Colonic mucosa (tissue), 4 donors: ENCODE measurements around the gene PVRIG. TPM values are rescaled to one million over a fixed set of nuclear protein-coding genes. Genes with fewer than 3 reads are reported as not detected.
A peak's percentile ranks its signal among the peaks of the same experiment; 100 is the strongest.
"Not testable (repeated sequence)": the region's sequence is repeated elsewhere in the genome, so short reads cannot be mapped to it uniquely, and the experiment has no call there.

Source experiments
- DNase-seq: peaks from one replicate; pipeline ENCODE4 v3.0.0-alpha.2; 2020
- H3K27ac ChIP-seq: fragments of 200-600 bp; one replicate; pipeline ENCODE4 v1.8.0; 2021
- H3K27me3 ChIP-seq: fragments of 200-600 bp; one replicate; pipeline ENCODE4 v1.8.0; 2021
- H3K36me3 ChIP-seq: fragments of 200-600 bp; one replicate; pipeline ENCODE4 v1.8.0; 2021
- H3K4me1 ChIP-seq: fragments of 200-600 bp; one replicate; pipeline ENCODE4 v1.8.0; 2021; ENCODE audit warnings: mild to moderate bottlenecking
- H3K4me3 ChIP-seq: fragments of 200-600 bp; one replicate; pipeline ENCODE4 v1.8.0; 2021
- H3K9ac ChIP-seq, 2 donors: one replicate each; pipeline ENCODE4 v1.7.0; 2013; ENCODE audit warnings: control low read depth in 2 of 2, low read depth in 2 of 2, low read length in 2 of 2
- H3K9me3 ChIP-seq: fragments of 200-600 bp; one replicate; pipeline ENCODE4 v1.8.0; 2021
- CTCF ChIP-seq: fragments of 200-600 bp; IDR thresholded peaks from one replicate; pipeline ENCODE4 v1.8.0; 2022; ENCODE audit warnings: antibody characterized with exemption, mild to moderate bottlenecking
- intact Hi-C: fragments of 100-400 bp; cut with DNase I; formaldehyde crosslinking; loops from one replicate; pipeline ENCODE4 v1.14.1; 2022
- total RNA-seq, 2 donors: library from RNA; stranded (reverse); fragmentation: NEBNext Ultra II Directional in 1 of 2; extraction: Animal tissue kit (Norgen Biotek cat#: 25700) in 1 of 2; gene quantifications; one replicate each; pipeline ENCODE4 v1.2.1, GENCODE V29; 2021
- donor health status: healthy.
- donor health status: DM: no; HTN: no; CAD: no.
- donor health status: DM: no; HTN: no; CAD: no.

The PVRIG gene
- 1 to 10 TPM in 1 of 2 donors, under 1 TPM in 1; 0.53 to 1.4 TPM for total RNA-seq

GRCh38 chr7:100219801-100220585 is at the start of gene PVRIG:
Gene PVRIG, plus strand, starts transcription at chr7:100219949. Its CDS starts 22 bp downstream, at chr7:100219971.
- H3K27me3 ChIP-seq, H3K4me1 ChIP-seq, H3K36me3 ChIP-seq, DNase-seq, H3K9me3 ChIP-seq: not testable (repeated sequence)
- Histone ChIP-seq H3K27ac (peak within 1 kb of the TSS; percentile 61), H3K9ac (peak within 1 kb of the TSS in 1 of 2 donors; percentile 50), H3K4me3 (peak within 1 kb of the TSS; percentile 14)
- intact Hi-C loops: loop anchor here (2.0 kb wide), 1 partner anchor 87 kb away; no protein-coding TSS in a partner anchor

- H3K27ac ChIP-seq: no peak overlapping the region
- peak overlapping the region in 1 of 2 donors; percentile 19 for H3K9ac ChIP-seq
- H3K27me3 ChIP-seq: peaks cover 11% of the 10 kb centered on the region
- H3K4me1 ChIP-seq: no peaks in the 10 kb centered on the region
- intact Hi-C loops: no loop called here
- no peak overlapping the region for H3K4me3 ChIP-seq
- TF ChIP-seq CTCF: no peak
- no peaks in the 10 kb centered on the region for H3K9me3 ChIP-seq
- no peak for DNase-seq
- no peaks in the 10 kb centered on the region for H3K36me3 ChIP-seq
Measured at GRCh38 chr7:100170101-100170897, 49.5 kb upstream of the PVRIG start.

GRCh38 chr7:100171087-100171681 is 48.6 kb upstream of the PVRIG start:
- Histone ChIP-seq H3K9me3 (no peaks in the 10 kb centered on the region), H3K27me3 (peaks cover 11% of the 10 kb centered on the region), H3K4me3 (peak overlapping the region; percentile 44), H3K27ac (no peak overlapping the region), H3K4me1 (no peaks in the 10 kb centered on the region), H3K36me3 (no peaks in the 10 kb centered on the region), H3K9ac (peak overlapping the region in 1 of 2 donors; percentile 63)
- intact Hi-C loops: no loop called here
- DNase-seq: no peak
- no peak for TF ChIP-seq CTCF

- Histone ChIP-seq H3K4me3 (peak overlapping the region; percentile 44), H3K9me3 (no peaks in the 10 kb centered on the region), H3K36me3 (no peaks in the 10 kb centered on the region), H3K9ac (no peak overlapping the region), H3K27ac (no peak overlapping the region), H3K27me3 (peaks cover 11% of the 10 kb centered on the region), H3K4me1 (no peaks in the 10 kb centered on the region)
- intact Hi-C loops: no loop called here
- no peak for TF ChIP-seq CTCF
- no peak for DNase-seq
Measured at GRCh38 chr7:100171840-100172239, 47.9 kb upstream of the PVRIG start.

- intact Hi-C loops: no loop called here
- Histone ChIP-seq H3K27me3 (peaks cover 11% of the 10 kb centered on the region), H3K9ac (no peak overlapping the region), H3K27ac (no peak overlapping the region), H3K4me1 (no peaks in the 10 kb centered on the region), H3K36me3 (no peaks in the 10 kb centered on the region), H3K9me3 (no peaks in the 10 kb centered on the region), H3K4me3 (no peak overlapping the region)
- no peak for TF ChIP-seq CTCF
- DNase-seq: no peak
Measured at GRCh38 chr7:100173806-100174495, 45.8 kb upstream of the PVRIG start.
